Breast epithelium (tissue), 4 donors: ENCODE measurements around the gene HIGD1A. TPM values are rescaled to one million over a fixed set of nuclear protein-coding genes. Genes with fewer than 3 reads are reported as not detected.

Experiments used
- DNase-seq, 2 donors: peaks; one replicate each; pipeline ENCODE4 v3.0.0-alpha.2; 2019; ENCODE audit warnings: low spot score in 2 of 2
- H3K27ac ChIP-seq, 2 donors: fragments of 200-600 bp; sonication (generic) in 1 of 2; one replicate each; pipeline ENCODE4 v1.5.1; 2016 to 2019; ENCODE audit warnings: mild to moderate bottlenecking in 1 of 2
- H3K27me3 ChIP-seq, 2 donors: fragments of 200-600 bp; sonication (generic) in 1 of 2; one replicate each; pipeline versions ENCODE4 v1.5.1 to v1.6.0; 2017 to 2019; ENCODE audit warnings: control low read depth in 1 of 2, mild to moderate bottlenecking in 1 of 2
- H3K36me3 ChIP-seq: fragments of 200-600 bp; one replicate; pipeline ENCODE4 v1.5.1; 2019
- H3K4me1 ChIP-seq, 2 donors: fragments of 200-600 bp; sonication (generic); one replicate each; pipeline ENCODE4 v1.5.1; 2016 to 2019; ENCODE audit warnings: control low read depth in 1 of 2
- H3K4me3 ChIP-seq, 3 donors: fragments of 200-600 bp; sonication (generic); 1 replicate in 2 of 3; 2 replicates in 1 of 3; pipeline ENCODE4 v1.5.1; 2016 to 2019; ENCODE audit warnings: mild to moderate bottlenecking in 3 of 3, moderate library complexity in 2 of 3
- H3K9me3 ChIP-seq, 2 donors: fragments of 200-600 bp; sonication (generic) in 1 of 2; one replicate each; pipeline ENCODE4 v1.5.1; 2016 to 2019; ENCODE audit warnings: control low read depth in 1 of 2
- POLR2A ChIP-seq: fragments of 450-650 bp; IDR thresholded peaks from one replicate; pipeline ENCODE4 v1.6.1; 2016; ENCODE audit warnings: antibody characterized with exemption, mild to moderate bottlenecking, moderate library complexity
- POLR2AphosphoS5 ChIP-seq, 3 donors: sonication (generic); formaldehyde crosslinking; IDR thresholded peaks; one replicate each; pipeline ENCODE4 v1.6.1; 2017; ENCODE audit warnings: antibody characterized with exemption in 3 of 3
- intact Hi-C: fragments of 100-400 bp; cut with DNase I; formaldehyde crosslinking; loops from one replicate; pipeline ENCODE4 v1.15.1; 2023; ENCODE audit warnings: low total_unique reads
- total RNA-seq, 3 donors: library from RNA; depleted of rRNA; stranded (reverse); fragments of >200 nt; gene quantifications; one replicate each; pipeline ENCODE4 v1.1.0, GENCODE V29; 2016
- TF ChIP-seq, protein P1 (sequence below), 3 donors: fragments of 450-650 bp; IDR thresholded peaks; one replicate each; pipeline ENCODE4 v1.5.1; 2016 to 2017; ENCODE audit warnings: antibody characterized with exemption in 3 of 3, mild to moderate bottlenecking in 3 of 3, moderate library complexity in 3 of 3

The HIGD1A gene
- total RNA-seq, 3 donors from 2014 or later = 131 to 185 (median 148) TPM

DNA sequence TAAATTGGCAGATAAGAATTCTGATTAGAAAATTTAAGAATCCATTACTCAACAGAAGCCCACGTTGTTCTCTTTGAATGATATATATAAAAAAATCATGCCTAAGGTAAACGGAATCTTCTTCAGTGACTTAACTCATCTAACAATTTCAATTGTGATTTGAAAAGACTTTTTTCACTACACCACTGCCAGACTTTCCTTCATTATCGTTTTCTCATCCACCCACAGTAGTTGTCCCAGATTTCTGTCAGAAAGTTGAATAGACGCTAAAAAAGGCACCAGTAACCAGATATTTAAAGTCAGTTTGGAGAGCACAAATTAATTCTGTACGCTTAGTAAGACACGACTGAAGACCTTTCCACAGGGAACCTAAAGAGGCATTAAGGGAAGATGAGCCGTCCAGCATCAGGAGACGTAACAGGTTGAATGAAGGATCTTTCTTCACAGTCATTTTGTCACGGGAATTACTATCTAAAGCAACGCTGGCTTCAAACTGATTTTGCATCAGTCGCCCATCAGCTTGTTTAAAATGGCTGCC, 1.3 kb downstream of the HIGD1A start:
- TF ChIP-seq, protein P1, sequence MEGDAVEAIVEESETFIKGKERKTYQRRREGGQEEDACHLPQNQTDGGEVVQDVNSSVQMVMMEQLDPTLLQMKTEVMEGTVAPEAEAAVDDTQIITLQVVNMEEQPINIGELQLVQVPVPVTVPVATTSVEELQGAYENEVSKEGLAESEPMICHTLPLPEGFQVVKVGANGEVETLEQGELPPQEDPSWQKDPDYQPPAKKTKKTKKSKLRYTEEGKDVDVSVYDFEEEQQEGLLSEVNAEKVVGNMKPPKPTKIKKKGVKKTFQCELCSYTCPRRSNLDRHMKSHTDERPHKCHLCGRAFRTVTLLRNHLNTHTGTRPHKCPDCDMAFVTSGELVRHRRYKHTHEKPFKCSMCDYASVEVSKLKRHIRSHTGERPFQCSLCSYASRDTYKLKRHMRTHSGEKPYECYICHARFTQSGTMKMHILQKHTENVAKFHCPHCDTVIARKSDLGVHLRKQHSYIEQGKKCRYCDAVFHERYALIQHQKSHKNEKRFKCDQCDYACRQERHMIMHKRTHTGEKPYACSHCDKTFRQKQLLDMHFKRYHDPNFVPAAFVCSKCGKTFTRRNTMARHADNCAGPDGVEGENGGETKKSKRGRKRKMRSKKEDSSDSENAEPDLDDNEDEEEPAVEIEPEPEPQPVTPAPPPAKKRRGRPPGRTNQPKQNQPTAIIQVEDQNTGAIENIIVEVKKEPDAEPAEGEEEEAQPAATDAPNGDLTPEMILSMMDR (IDR thresholded peaks at IDR 0.05) = no peak
- TF ChIP-seq POLR2A = no peak
- TF ChIP-seq POLR2AphosphoS5 (IDR thresholded peaks at IDR 0.05) = no peak
- intact Hi-C loops = no loop called here
- H3K27ac ChIP-seq = peak overlapping the region; percentile 94 to 98
- no peaks in the 10 kb centered on the region for H3K36me3 ChIP-seq
- no peak for DNase-seq
- H3K27me3 ChIP-seq = no peaks in the 10 kb centered on the region
- H3K4me1 ChIP-seq = peaks cover 0 to 7% of the 10 kb centered on the region in 2 donors
- peak overlapping the region; percentile 71 to 81 (median 81) for H3K4me3 ChIP-seq
- no peaks in the 10 kb centered on the region for H3K9me3 ChIP-seq

DNA sequence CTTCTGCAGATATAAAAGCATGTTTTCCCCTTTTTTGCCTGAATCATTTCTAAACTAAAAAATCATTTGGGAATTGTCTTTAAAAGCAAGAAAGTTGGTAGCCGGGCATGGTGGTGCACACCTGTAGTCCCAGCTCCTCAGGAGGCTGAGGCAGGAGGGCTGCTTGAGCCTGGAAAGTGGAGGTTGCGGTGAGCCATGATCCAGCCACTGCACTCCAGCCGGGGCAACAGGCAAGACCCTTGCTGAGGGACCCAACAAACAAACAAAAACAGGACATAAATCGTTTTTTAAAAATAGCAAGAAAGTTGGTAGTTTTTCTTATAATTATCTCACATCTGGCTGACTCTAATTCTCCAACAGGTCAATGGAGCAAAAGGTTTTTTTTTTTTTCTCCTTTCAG, 2.5 kb downstream of the HIGD1A start:
- H3K4me1 ChIP-seq = peaks cover 0 to 7% of the 10 kb centered on the region in 2 donors
- TF ChIP-seq POLR2AphosphoS5 (IDR thresholded peaks at IDR 0.05) (no peak), POLR2A (no peak)
- TF ChIP-seq, protein P1 (IDR thresholded peaks at IDR 0.05) = no peak
- H3K36me3 ChIP-seq = no peaks in the 10 kb centered on the region
- intact Hi-C loops = no loop called here
- H3K27me3 ChIP-seq = no peaks in the 10 kb centered on the region
- DNase-seq = no peak
- no peak overlapping the region for H3K4me3 ChIP-seq
- H3K27ac ChIP-seq = peak overlapping the region in 1 of 2 donors; percentile 36
- H3K9me3 ChIP-seq = no peaks in the 10 kb centered on the region

DNA sequence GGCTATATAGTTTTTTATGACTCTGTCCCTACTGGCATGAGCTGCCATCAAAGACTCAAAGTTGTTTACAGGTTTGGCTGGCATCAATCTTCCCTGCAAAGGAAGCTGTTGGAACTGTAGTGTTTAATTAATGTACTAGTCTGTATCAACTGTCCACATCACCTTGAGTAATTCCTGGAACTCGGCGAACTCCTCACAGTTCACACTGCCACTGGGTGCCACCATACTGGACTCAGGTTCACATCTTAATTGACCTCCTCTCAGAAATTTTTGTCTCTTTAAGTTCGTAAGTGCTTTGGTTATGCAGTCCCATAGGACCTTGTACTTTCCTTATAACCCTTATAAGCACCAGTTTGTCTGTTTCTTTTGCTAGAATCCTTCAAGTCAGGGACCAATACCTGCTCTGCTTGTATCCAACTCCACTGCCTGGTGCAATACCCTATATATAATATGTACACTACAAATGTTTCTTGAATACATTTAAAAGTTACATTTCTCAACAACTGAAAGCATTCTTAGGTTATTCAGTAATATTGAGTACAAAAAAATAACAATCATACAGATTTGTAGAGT, 3.2 kb downstream of the HIGD1A start:
- H3K27me3 ChIP-seq = no peaks in the 10 kb centered on the region
- intact Hi-C loops = no loop called here
- peak overlapping the region; percentile 36 to 45 for H3K27ac ChIP-seq

DNA sequence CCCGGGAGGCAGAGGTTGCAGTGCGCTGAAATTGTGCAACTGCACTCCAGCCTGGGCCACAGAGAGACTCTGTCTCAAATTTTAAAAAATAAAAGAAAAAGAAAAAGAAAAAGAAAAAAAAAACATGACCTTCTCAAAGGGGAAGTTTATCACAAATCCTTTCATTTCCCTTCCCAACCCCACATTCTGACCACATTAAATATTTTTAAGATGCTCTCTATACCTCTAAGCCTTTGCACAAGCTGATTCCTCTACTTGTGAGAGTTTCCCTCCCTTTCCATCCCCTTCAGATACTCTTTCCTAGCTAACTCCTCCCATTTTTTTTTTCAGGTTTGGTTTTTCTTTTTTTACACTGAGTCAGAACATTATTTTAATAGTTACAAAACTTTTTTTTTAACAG, 4.0 kb downstream of the HIGD1A start:
- TF ChIP-seq, protein P1 (IDR thresholded peaks at IDR 0.05) = no peak
- TF ChIP-seq POLR2A = no peak
- no peak for TF ChIP-seq POLR2AphosphoS5 (IDR thresholded peaks at IDR 0.05)
- no peaks in the 10 kb centered on the region for H3K27me3 ChIP-seq
- peaks cover 0 to 11% of the 10 kb centered on the region in 2 donors for H3K4me1 ChIP-seq
- H3K36me3 ChIP-seq = no peaks in the 10 kb centered on the region
- H3K27ac ChIP-seq = peak overlapping the region; percentile 10 to 36
- DNase-seq = no peak
- intact Hi-C loops = no loop called here
- no peak overlapping the region for H3K4me3 ChIP-seq
- no peaks in the 10 kb centered on the region for H3K9me3 ChIP-seq

More for the DNA sequence above, 3.2 kb downstream of the HIGD1A start:
- Histone ChIP-seq H3K4me1 (peaks cover 0 to 7% of the 10 kb centered on the region in 2 donors), H3K36me3 (no peaks in the 10 kb centered on the region), H3K9me3 (no peaks in the 10 kb centered on the region), H3K4me3 (peak overlapping the region in 1 of 3 donors; percentile 23)
- DNase-seq = no peak
- TF ChIP-seq POLR2A (no peak), POLR2AphosphoS5 (IDR thresholded peaks at IDR 0.05) (no peak)
- TF ChIP-seq, protein P1 (IDR thresholded peaks at IDR 0.05) = no peak

DNA sequence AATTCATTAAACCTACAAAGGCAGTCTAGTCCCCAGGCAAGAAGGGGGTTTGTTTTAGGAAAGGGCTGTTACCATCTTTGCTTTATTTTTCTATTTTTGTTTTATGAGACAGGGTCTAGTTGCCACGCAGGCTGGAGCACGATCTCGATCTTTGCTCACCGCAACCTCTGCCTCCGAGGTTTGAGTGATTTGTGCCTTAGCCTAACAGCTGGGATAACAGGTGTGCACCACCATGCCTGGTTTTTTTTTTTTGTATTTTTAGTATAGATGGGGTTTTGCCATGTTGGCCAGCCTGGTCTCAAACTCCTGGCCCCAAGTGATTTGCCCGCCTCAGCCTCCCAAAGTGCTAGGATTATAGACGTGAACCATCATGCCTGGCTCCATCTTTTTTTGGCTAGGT, 4.9 kb downstream of the HIGD1A start:
- H3K27ac ChIP-seq = no peak overlapping the region
- H3K4me1 ChIP-seq = peaks cover 0 to 11% of the 10 kb centered on the region in 2 donors
- no peaks in the 10 kb centered on the region for H3K27me3 ChIP-seq
- intact Hi-C loops = no loop called here
- no peak overlapping the region for H3K4me3 ChIP-seq
- TF ChIP-seq, protein P1 (IDR thresholded peaks at IDR 0.05) = no peak
- no peaks in the 10 kb centered on the region for H3K9me3 ChIP-seq
- no peaks in the 10 kb centered on the region for H3K36me3 ChIP-seq
- no peak for DNase-seq
